Renal cortical epithelial cell (primary cell): Measurements from ENCODE around the gene LIPN. TPM values are rescaled to one million over a fixed set of nuclear protein-coding genes. Genes with fewer than 3 reads are reported as not detected.

Source experiments
- DNase-seq: peaks from one replicate; pipeline ENCODE4 v3.0.0-alpha.2; 2011; ENCODE audit warnings: low read depth
- total RNA-seq: library from RNA; depleted of rRNA; stranded (reverse); fragments of >200 nt; gene quantifications from 2 replicates; pipeline ENCODE4 v1.2.3, GENCODE V29; 2014

LIPN gene
- total RNA-seq, 1 donor from 2014 or later = not detected

- no peak for DNase-seq
These were observed 23.9 kb downstream of the LIPN start for GRCh38 chr10:88783724-88784123.

- DNase-seq = no peak
These were observed 26.4 kb downstream of the LIPN start for GRCh38 chr10:88786032-88786770.

- DNase-seq = no peak
These were observed 27.6 kb downstream of the LIPN start for GRCh38 chr10:88787463-88787862.

GRCh38 chr10:88788924-88789323, 29.1 kb downstream of the LIPN start:
- DNase-seq = no peak

- DNase-seq = peak; percentile 13
These were observed 32.1 kb downstream of the LIPN start for GRCh38 chr10:88791924-88792323.

DNA sequence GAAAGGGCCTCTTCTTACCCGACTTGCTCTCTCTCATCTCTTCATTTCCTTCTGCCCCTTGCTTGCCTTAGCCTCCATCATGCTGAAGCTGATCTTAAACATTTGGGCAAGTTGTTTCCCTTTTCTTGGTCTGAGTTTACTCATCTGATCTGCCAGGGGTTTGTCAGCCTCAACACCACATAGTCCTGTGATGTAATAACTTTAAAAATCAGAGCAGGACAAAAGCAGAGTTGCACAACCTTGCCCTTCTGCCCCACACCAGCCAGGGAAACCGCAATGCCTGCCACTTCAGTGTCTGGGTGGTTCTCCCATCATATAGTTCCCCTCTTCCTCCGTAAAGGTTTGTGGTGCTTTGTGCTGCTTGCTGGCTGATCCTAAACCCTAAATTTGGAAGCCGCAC, 32.8 kb downstream of the LIPN start:
- peak; percentile 77 for DNase-seq

GRCh38 chr10:88793712-88794299, 34.0 kb downstream of the LIPN start:
- peak; percentile 69 for DNase-seq

DNA sequence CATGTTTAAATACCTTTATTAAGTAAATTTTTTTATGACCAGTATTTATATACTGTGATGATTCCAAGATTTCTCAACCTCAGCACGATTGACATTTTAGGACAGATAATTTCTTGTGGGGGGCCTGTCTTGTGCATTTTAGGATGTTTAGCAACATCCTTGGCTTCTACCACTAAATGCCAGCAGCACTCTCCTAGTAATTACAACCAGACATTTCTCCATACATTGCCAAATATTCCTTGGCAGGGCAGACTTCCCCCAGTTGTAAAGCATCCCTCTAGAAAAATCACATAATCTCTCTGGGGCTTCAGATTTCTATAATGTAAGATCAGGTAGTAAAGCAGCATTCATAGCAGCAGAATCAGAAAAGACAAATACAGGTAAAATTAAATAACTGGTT, 34.9 kb downstream of the LIPN start:
- DNase-seq = no peak

DNA sequence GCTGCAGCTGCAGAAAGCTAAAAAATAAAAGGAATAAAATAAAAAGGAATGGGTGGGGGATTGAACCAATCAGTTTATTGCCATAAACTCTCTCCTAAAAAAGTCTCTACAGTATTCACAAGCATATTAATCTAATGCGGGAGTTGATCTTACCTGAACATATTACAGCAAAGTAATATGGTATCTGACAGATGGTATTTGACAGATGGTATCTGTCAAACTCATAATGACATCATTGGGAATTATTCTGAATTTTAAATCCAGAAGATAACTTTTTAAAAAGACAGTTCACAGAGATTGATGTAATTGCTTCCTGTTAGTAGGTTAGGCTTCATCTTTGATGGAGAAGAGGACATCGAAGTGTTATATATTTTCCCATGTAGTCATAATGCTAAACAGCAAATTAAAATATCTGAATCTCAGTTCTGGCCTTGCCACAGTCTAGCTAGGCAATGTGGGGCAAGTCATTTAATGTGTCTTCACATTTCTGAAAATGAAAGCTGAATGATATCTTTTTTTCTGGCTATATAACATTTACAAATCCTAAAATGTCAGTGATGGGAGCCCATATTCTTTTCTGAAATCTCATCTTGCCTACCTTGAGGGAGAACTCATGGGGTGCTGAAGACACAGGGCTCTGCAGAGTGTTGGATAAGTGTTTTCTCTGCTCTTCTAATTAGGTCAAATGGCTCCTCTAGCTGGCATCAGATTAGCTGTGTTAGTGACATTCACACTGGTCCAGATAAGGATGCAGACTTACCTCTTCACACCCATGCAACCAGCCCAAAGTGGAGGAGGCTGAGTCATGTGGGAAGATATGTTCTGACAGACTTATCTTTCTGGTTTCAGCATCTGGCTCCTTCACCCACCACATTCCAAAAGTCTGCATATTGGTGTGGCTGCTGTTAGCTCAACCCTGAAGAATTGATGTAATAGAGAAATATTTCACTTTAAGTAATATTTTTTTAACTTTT, 40.6 kb downstream of the LIPN start:
- DNase-seq = no peak

DNA sequence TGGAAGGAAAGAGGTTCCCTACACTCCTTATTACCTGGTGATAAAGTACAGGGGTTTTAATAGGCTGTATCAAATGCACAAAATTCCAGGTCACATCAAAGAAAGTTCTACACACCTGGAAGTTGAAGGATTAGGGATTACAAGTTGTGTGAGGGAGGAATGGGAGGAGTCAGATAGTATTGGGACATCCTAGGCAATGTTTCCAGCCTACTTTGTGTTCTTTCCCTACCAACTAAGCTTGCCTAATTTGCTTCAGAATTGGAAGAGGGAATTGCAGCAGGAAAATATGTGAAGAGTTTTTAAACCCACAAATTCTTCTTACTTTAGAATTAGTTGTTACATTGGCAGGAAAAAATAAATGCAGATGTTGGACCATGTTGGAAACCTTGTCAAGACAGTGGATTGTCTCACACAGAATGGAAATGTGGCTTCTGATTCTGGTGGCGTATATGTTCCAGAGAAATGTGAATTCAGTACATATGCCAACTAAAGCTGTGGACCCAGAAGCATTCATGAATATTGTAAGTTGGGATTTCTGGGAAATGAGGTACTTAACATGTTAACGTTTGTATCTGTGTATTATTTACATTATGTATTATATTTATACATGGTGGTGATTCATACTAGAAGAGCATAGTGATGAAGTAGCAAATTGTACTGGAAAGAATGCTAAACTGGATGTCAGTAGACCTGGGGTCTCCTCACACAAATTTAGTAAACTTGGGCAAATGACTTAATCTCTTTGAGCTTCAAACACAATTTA, 42.9 kb downstream of the LIPN start, which contains the start of gene LIPM:
Gene LIPM, plus strand, starts transcription at position 208 of the 763 bp plus-strand sequence. Its CDS starts 167 bp downstream, at position 375.
- no peak for DNase-seq

GRCh38 chr10:88803641-88804040, 43.8 kb downstream of the LIPN start:
- no peak for DNase-seq

GRCh38 chr10:88804083-88804812, 44.4 kb downstream of the LIPN start:
- DNase-seq = no peak

DNA sequence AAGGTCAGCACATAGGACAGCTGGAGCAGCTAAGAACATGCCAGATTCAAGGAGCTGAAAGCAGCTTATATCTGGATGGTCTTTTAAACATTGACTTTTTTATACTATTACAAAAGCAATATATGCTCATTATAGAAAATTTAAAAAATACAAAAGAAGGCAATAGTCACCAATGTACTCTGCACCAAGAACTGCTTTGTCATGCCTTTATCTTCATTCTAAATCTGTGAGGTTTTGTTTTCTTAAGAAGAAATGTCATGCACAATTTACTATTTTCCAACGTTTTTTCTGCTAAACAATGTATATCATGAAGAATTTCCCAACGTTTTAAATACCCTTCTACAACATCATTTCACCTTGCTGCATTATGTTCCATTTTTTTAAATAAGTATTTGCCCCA, 45.5 kb downstream of the LIPN start:
- no peak for DNase-seq

DNA sequence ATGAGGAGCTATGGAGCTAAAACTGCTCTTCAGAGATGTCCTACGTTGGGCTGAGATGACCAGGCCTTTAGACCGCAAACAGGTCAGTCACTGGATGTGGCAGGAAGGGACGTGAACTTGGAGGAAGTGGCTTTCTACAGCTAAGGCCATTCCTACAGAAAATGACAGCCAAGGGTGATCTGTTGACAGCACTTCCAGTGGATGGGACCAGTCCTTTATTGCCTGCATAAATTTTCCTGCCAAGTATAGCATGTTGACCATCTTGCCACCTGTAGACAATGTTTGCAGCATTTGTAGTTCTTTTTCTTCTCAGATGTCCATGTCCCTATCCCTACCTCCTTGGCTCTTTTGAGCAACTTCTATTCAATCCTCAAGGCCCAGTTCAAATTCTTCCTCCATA, 46.1 kb downstream of the LIPN start:
- no peak for DNase-seq

DNA sequence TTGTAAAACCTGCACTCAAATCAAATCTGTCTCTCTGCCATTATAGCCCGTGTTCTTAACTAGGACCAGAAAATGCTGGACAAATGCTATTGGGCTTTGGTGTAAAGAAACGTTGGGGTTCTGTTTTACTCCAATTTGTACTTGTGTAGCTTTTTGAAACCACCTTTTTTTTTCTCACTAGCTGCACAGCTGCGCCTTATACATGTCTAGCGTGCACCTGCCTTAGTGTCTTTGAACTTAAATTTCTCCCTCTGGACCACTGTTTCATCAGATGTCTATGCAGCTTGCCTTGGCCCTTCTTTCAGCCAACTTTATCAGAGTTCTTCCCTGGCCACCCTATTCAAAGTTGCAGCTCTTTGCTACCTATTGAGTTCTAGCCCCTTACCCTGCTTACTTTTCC, 49.8 kb downstream of the LIPN start:
- no peak for DNase-seq

DNA sequence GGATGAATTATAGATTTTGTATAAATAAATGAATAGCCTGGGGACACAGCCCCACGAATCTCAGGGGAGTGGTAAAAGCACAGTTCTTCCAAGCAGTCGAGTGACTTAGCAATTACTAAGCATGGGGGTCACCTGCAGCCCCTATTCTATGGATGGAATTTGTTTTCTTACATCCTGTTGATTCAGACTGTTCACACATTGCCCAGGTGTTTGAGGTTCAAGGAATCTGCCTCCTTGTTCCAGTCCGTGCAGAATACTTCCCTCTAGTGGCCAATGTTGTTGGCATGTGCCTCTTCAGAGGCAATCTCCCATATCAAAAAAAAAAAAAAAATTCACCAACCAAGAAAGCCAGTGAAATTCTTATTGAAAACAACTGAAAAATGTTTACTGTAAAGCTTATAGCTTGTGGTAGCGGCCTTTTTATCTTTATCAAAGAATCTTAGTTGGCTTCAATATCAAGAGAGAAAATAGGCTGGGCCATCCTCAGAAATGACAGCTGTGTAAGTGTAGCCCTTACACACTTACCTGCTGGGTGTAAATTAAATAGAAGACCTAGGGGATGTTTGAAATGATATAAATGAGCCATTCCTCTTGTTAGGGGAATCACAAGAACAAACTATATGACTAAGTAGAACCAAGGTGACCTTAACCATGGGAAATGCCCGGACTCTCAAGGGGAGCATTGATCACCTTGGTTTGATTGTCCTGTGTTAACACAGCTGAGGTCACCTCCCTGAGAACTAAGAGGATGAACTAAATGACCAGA, 50.6 kb downstream of the LIPN start:
- peak; percentile 80 for DNase-seq

- DNase-seq = no peak
These were observed 53.4 kb downstream of the LIPN start for GRCh38 chr10:88813200-88813599.

- DNase-seq = peak; percentile 36
These were observed 59.5 kb downstream of the LIPN start for GRCh38 chr10:88819290-88819689.

GRCh38 chr10:88820748-88821401, 61.1 kb downstream of the LIPN start:
- peak; percentile 22 for DNase-seq

- DNase-seq = no peak
These were observed 66.6 kb downstream of the LIPN start for GRCh38 chr10:88826388-88826787.
